LNCAP (cell line): ENCODE measurements around the gene NDUFS1.

Experiments
- TF ChIP-seq, protein P1 (sequence below): fragments of 450-650 bp; IDR thresholded peaks from 2 replicates; pipeline ENCODE4 v1.5.1; 2017; ENCODE audit warnings: mild to moderate bottlenecking

NDUFS1 gene

DNA sequence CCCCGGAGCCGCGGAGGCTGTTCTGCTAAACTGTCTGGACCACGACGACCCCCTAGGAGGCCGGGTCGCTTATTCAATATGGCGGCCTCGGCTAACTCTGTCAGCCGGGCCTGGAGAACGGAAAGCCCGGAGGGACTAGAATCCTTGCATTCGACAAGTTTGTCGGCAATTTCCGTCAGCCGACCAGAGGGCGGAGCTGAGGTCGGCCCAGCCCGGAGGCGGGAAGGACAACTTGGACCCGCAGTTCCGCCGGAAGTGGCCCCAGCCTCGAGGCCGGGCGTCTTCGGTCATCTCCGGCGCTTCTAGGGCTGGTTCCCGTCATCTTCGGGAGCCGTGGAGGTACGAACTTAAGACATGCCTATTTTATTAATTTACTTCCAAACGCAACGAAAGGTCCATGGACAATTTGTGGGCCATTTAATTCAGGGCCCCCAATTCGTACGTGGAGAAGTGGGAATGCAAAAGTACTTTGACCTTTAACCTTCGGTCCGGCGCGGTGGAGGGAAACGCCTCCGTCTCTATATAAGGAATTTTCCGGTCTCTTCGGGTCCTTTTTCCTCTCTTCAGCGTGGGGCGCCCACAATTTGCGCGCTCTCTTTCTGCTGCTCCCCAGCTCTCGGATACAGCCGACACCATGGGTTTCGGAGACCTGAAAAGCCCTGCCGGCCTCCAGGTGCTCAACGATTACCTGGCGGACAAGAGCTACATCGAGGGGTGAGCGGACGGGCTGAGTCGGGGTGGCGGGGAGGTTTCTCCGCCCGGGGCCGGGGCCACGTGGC, at the start of gene NDUFS1, which contains the start of gene EEF1B2:
NDUFS1 (minus strand) TSS at position 99 of the 779 bp plus-strand sequence. CDS start 5,766 bp downstream, outside the sequence.
EEF1B2 (plus strand) TSS at position 550 of the 779 bp plus-strand sequence; CDS start at position 635, 85 bp downstream.
- TF ChIP-seq, protein P1, sequence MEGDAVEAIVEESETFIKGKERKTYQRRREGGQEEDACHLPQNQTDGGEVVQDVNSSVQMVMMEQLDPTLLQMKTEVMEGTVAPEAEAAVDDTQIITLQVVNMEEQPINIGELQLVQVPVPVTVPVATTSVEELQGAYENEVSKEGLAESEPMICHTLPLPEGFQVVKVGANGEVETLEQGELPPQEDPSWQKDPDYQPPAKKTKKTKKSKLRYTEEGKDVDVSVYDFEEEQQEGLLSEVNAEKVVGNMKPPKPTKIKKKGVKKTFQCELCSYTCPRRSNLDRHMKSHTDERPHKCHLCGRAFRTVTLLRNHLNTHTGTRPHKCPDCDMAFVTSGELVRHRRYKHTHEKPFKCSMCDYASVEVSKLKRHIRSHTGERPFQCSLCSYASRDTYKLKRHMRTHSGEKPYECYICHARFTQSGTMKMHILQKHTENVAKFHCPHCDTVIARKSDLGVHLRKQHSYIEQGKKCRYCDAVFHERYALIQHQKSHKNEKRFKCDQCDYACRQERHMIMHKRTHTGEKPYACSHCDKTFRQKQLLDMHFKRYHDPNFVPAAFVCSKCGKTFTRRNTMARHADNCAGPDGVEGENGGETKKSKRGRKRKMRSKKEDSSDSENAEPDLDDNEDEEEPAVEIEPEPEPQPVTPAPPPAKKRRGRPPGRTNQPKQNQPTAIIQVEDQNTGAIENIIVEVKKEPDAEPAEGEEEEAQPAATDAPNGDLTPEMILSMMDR: no peak

DNA sequence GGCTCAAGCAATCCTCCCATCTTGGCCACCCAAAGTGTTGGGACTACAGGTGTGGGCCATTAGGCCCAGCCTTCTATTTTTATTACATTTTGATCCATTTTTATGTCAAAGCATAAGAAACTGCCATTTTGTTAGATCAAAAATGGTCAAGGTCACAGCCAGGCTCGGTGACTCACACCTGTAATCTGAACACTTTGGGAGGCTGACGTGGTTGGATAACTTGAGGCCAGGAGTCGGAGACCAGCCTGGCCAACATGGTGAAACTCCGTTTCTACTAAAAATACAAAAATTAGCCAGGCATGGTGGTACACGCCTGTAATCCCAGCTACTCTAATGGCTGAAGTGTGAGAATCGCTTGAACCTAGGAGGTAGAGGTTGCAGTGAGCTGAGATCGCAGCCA, 49.7 kb upstream of the NDUFS1 start:
- TF ChIP-seq, protein P1: no peak

- TF ChIP-seq, protein P1: no peak
Observed at GRCh38 chr2:206204710-206205109, 45.5 kb upstream of the NDUFS1 start.

- TF ChIP-seq, protein P1: no peak
Observed at GRCh38 chr2:206203331-206203730, 44.1 kb upstream of the NDUFS1 start.

DNA sequence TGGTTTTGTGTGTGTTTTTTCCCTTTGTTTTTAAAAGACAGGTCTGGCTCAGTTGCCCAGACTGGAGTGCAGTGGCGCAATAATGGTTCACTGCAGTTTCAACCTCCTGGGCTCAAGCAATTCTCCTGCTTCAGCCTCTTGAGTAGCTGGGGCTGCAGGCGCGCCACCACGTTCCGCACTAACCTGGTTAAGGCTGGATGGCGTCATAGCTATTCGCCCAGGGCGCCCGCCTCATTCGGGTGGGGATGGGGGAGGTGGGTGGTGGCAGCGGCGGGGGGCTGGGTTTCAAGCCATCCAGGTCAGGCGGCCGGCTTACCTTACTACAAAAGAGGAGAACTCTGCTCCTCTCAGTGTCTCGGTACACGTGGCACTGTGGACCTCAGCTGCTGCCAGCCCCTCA, 43.2 kb upstream of the NDUFS1 start:
- TF ChIP-seq, protein P1: no peak

DNA sequence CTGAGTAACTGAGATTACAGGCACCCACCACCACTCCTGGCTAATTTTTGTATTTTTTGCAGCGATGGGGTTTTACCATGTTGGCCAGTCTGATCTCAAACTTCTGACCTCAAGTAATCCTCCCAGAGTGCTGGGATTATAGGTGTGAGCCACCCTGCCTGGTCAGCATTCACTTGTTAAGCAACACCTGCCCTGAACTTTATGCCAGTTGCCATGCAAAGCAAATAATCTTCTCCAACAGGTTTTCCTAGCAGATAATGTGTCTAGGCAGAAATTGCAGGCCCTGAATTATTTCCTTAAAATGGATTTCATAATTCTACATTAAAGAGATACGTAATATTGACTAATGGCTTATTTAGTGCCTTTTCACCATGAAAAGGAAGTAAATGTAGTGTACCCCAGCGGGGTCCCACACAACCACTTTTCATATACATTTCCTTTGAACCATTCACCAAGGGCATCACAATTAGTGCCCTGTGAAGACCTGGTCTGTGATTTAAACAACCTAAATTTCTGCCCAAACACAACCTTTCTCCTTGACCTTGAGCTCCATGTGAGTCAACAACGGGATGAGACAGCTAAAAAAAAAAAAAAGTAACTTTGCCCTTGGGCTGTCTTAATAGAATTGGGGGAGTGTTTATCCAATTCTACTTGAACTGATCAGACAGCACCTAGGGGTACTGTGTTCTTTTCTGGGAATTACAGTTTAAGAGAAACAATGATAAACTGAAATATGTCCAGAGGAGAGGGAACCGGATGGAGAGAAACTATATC, 42.0 kb upstream of the NDUFS1 start:
- TF ChIP-seq, protein P1: no peak

DNA sequence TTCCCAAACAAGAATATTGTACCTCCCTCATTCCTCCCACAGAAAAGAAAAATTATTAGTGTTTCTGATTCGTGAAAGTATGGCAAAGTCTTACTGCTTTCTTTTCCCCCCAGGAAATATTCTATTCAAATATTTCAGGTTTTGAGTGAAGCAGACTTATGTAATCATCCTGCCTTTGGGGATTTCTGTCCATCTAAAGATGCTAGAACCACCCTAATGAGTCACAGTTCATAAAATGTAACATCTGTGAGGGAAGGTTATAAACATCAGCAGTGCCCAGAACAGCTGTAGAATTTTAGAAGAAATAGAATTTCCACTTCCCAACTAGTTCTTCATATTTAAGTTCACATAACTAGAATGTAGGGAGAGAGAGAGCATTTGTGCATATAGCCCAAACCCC, 39.4 kb upstream of the NDUFS1 start:
- TF ChIP-seq, protein P1: no peak
